ENCODE data around the gene MCAM. TPM values are rescaled to one million over a fixed set of nuclear protein-coding genes. Genes with fewer than 3 reads are reported as not detected.

MCAM gene
- total RNA-seq, 1 donor from 2014 or later = 6,347 TPM

DNA sequence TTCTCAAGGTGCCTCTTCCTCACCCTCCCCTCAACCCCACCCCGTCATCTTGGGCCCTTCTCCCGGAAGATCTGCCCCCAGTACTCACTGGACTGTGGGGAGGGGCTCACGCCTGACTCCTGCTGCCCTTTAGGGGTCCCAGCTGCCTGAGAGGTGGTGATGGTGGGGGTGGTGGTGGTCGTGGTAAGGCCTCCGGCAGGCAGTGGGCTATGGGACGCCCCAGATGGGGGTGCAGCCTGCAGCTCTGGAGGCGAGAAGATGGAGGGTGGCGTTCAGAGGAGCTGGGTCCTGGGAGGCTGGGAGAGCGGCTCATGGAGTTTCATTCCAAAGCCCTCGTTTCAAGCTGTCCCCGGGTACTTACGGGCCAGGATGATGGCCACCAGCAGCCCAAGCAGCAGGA is 28.8 kb upstream of the MCAM start:
- no peak for DNase-seq (ENCODE audit: extremely low read depth, low read depth, low spot score)

DNA sequence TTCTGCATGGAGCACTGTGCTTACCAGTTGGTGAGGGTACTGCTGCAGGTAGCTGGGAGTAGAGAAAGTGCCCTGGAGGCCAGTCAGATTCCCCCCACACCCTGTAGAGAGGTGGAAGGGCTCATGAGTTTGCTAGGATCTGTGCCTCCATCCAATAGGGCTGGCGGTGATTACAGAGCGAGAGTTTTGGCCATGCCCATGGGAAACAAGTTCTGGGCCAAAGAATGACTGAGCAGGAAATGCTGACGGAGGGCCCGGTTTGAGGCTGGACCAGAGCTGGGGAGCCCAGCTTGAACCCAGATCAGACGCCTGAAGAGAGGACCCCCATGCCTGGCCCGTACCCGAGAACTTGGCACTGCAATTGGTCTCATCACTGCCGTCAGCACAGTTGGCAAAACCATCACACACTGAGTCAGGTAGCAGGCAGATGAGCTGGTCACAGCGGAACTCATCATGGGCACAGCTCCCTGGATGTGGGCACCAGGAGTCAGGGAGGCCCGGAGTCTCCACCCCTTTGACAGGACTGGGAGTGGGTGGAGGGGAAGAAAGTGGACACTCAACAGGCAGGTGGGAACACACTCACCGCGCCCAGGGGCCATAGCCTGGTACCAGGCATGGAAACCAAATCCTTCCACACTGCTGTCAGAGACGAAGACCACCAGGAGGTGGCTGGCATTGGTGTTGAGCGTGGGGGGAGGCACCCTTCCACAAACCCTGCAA is 27.5 kb upstream of the MCAM start:
- DNase-seq (ENCODE audit: extremely low read depth, low read depth, low spot score) = no peak

DNA sequence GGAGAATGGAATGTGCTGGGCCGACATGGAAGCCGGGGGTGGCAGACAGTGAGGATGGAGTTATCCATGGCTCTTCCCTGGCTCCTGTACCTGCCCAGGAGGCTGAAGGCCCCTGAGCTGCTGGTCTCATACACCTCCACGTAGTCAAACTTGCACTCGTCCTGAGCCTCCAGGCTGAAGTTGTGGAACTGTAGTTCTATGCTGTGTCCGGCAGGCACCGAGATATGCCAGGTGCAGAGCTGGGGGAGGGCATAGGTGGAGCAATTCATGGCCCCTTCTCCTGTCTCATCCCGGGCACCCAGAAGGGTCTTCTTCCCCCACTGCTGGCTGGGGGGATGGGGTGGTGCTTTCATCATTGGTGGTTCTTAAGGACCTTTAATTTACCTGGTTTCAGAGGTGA is 26.8 kb upstream of the MCAM start:
- no peak for DNase-seq (ENCODE audit: extremely low read depth, low read depth, low spot score)

DNA sequence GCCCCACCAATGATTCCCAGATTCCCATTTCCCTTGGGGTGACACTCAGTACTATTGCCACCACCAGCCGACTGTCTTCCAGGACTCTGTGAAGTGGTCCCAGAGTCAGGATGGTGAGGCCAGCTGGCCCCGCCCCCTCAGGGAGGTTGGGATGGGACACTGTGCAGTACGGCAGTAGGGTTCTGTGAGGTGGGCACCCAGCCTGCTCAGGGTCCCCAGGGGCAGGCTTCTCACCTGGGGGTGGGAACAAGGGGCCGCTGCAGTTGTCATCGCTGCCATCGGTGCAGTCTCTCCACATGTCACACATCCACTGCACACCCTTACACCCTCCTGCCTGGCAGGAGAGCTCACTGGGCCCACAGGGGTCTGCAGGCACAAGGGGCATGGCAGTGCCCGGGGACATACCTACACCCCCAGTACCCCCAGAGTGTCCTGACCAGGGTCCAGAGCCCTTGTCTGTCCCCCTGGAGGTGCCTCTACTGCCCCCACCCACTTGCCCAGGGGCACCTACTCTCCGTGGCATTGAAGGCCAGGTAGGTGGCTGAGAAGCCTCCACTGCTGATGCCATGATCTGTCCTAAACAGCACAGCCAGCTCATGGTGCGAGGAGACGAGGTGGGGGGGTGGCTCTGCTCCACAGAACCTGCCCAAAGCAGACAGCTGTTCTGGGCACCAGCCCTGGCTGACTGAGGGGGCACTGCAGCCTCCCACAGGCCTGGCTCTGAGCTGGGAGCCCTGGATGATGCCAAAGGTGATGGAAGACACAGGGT is 25.6 kb upstream of the MCAM start:
- DNase-seq (ENCODE audit: extremely low read depth, low read depth, low spot score) = no peak

DNA sequence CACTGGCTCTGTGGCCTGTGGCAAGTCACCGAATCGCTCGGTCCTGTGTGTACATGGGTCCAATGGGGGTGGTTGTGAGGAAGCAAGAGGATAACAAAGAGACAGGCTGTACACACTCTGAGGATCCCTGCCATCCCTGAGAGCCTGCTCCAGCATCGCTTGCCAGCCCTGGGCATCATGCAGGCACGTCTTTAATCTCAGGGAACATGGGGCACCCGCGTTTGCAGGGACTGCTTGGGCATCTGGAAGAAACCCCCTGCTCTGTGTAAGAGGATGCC is 25.0 kb upstream of the MCAM start:
- DNase-seq (ENCODE audit: extremely low read depth, low read depth, low spot score) = no peak

DNA sequence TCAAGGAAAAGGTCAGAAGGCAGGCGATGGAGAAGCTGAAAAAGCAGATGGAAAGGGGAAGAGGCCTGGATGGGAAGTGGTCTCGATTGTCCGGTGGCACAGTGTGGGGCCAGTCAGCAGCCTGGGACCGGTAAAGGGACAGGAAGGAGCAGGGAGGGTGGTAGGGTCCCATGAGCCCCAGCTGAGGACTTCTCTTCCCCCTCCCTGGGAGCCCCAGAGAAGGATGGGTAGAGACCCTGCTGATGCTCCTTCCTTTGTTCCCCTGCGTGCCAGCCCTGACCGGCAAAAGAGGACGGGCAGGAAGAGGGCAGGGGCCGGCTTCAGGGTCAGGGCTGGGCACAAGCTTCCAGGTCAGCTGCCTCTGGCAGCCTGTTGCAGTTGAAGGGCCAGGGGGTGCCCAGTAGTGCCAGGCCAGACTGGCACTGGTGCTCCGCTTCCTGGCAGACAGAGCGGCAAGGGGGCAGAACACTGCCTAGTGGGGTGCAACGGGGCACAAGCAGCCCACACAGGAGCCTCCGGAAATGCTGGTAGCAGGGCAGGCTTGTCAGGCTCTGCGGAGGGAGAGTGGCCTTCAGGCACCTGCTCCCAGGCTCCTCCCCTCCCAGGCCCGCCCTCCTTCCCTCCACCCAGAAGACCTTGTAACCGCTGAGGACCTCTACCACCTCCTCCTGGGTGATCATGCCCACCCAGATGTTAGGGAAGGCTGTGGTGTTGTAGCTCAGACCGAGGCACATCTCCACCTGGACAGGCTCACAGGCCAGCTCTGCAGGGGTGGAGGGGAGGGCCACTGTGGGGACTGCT is 24.5 kb upstream of the MCAM start:
- no peak for DNase-seq (ENCODE audit: extremely low read depth, low read depth, low spot score)

DNA sequence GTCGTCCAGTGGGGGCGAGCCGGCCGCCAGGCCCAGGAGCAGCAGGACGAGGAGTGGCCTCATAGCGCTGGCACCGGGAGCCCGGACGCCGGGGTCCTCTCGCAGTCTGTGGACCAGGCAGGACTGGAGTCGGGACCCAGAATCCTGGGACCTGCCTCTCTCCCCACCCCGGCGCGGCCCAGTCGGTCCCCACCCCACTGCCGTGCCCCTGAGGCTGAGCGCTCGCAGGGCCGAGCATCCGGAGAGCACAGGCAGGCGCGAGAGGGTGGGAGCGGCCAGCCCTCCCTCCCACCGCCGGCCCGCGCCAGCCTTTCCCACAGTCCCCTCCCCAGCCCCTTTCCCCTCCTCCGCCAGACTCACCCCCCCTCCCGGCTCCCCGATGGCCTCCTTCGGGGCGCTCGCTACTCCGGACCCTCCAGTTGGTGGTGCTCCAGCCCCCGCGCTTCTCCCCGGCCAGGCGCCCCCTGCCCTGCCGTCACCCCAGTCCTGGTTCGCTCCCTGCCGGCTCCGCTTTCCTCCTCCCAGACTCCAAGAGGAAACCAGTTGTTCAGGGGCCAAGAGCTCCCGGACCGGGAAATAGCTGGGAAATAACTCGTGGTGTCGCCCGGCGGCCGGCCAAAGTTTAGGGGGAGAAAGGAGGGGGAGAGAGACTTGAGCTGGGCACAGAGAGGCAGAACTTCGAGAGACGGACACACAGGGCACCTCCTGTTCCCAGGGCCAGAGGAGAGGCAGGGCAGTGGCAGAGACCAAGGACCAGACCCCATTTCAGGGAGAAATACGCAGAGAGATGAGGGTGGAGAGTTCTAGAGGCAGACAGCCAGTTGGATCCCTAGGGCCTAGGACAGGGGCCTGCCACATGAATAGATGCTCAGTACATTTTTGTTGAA is 23.6 kb upstream of the MCAM start, which contains the start of gene C1QTNF5:
C1QTNF5 (minus strand) TSS at position 549 of the 887 bp plus-strand sequence; CDS start at position 63, 486 bp downstream.
- no peak for DNase-seq (ENCODE audit: extremely low read depth, low read depth, low spot score)

DNA sequence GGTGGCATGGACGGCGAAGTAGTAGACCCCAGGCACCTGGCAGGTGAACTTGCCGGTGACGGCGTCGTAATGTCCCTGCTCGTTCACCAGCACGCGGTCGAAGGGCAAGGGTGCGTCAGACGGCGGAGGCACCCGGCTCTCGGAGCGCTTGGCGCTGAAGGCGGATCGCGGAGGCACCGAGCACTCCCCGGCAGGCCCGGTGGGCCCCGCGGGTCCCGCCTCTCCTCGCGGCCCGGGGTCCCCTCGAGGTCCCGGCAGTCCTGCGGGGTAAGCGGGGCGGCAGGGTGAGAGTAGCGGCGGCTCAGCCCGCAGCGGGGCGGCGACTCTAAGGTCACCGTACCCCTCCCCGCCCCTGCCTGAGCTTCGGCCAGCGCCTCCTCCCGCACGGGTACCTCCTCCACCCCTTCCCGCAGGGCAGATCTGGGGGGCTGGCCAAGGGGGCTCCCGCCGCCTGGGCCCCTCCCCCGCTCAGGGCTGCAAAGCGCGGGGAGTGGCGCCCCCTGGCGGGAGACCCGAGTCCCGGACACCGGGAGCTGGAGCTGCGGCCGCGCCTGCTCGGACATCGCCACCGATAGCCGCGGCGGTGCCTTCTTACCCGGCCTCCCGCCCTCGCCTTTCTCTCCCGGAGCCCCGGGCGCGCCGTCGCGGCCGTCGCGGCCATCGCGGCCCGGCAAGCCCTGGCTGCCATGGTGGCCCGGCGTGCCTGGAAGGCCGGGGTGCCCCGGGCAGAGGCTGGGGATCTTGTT is 22.8 kb upstream of the MCAM start:
- DNase-seq (ENCODE audit: extremely low read depth, low read depth, low spot score) = no peak

DNA sequence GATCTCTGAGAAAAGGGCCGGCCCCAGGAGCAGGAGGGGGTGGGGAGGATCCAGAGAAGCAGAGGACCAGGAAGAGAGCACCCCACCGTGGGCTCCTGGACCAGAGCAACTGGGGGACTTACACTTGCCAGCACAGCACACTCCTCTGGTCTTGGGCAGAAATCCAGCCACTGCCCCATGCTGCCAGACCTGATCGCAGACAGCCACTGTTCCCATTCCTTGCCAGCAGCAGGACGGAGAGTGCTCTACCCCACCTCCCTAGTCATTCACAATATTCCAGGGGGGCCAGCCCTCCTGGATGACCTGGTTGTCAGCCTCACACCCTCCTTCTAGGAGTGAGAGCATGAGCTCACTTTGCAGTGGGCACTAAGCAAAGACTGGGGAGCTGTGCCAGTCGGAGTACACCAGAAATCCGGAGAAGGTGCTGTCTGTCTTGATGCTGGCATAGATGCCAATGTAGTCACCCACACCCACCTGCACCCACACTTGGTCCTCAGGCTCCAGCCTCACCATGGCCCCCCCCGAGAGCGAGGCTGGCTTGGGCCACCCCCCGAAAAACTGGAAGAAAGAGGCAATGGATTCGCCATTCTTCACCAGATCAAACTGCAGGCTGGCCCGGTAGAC is 22.1 kb upstream of the MCAM start:
- no peak for DNase-seq (ENCODE audit: extremely low read depth, low read depth, low spot score)

DNA sequence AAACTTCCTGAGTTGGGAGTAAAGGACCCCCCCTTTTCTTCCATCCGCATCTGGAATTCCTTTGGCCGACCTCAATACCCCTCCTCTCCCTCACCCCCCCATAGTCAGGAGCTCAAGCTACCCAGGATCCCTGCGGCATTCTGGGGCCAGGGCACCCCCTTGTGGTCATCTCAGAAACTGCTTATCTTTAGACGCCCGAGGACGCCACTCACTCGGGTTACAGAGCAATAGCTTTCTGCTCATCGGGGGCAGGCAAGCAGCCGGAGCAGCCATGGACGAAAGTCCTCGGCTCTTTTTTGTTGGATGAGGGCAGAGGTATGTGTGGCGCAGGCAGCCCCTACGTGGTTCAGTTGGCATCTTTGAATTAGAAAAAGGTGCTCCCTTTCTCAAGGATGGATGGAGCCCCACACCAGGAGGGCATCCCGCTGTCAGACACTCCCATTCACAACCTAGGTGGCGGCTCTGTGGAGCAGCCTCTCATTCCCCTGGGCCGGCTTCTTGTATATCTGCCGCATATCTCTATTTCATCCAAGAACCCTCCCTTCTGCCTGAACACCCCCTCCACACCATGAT is 21.5 kb upstream of the MCAM start:
- no peak for DNase-seq (ENCODE audit: extremely low read depth, low read depth, low spot score)

DNA sequence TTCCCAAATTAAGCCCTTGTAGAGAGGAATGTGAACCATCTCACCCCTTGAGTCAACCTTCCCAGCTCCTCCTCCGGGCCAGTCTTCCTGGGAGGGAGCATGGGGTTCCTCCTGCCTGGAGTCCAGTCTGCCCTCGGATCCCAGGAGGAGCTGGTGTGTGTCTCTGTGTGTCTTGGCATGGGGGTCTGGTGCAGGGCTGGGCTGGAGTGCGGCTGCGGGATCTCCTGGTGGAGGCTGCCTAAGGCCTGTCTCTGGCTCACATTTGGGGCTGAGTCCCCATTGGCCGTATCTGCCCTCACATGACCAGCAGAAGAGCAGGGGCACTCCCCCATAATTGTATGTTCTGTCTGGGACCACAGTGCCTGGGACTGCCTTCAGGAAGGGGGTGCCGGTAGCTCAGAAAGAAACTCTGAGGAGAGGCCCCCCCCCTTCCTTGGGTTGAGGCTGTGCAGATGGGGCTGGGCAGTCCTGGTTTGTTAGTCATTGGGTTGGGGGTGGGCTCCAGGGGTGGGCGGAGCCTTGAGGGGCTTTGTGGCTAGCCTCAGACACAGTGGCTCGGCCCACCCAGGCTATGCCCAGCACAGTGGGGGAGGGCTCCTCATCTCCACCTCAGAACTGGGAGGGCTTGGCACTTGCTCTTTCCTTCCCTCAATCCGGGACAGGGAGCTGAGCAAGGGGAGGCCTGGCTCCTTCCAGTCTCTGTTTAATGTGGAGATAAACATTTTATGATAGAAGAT is 20.8 kb upstream of the MCAM start:
- no peak for DNase-seq (ENCODE audit: extremely low read depth, low read depth, low spot score)

DNA sequence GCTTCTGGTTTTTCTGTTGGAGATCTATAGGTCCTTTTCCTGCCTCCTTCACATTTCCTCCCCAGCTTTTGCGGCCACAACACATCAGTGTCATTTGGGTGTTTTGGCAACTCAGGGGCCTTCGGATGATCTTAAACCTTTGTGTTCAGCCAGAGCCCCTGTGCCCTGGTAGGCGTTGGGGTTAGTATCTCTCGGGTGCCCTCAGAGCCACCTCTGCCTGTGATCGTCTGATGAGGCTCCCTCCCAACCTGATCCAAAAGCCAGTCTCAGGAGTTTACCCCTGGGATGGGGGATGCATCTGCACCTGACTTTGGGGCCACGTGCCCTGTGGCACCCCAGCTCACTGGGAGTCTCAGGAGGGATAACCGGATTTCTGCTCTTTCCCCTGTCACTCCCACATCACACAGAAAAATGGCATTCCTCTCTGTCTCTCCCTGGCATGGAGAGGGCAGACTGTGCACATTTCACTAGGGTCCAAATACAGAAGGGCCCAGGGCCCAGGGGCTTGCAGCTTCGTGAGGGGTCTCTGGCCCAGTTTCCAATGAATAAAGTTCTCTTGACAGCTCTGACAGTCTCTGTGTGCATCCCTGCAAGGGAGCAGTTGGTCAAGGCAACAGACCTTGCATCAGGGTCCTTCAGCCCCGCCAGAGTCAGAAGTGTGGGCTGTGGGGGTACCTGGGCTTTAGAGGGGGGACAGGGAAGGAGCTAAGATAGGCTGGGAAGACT is 20.0 kb upstream of the MCAM start:
- no peak for DNase-seq (ENCODE audit: extremely low read depth, low read depth, low spot score)

DNA sequence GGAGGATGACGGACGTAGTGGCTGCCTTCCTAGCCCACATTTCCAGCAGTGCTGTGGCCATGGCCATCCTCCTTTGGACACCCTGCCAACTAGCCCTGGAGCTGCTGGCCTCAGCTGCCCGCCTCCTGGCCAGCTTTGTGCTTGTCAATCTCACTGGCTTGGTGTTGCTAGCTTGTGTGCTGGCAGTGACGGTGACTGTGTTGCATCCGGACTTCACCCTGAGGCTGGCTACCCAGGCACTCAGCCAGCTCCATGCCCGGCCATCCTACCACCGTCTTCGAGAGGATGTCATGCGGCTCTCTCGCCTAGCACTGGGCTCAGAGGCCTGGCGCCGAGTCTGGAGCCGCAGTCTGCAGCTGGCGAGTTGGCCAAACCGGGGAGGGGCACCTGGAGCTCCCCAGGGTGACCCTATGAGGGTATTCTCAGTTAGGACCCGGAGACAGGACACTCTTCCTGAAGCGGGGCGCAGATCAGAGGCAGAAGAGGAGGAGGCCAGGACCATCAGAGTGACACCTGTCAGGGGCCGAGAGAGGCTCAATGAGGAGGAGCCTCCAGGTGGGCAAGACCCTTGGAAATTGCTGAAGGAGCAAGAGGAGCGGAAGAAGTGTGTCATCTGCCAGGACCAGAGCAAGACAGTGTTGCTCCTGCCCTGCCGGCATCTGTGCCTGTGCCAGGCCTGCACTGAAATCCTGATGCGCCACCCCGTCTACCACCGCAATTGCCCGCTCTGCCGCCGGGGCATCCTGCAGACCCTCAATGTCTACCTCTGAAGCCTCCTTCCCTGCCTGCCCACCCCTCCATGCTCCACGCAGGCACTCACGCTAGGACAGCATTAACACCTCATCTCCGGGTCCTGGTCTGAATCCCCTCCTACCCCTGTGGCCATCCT is 19.0 kb upstream of the MCAM start:
- no peak for DNase-seq (ENCODE audit: extremely low read depth, low read depth, low spot score)

DNA sequence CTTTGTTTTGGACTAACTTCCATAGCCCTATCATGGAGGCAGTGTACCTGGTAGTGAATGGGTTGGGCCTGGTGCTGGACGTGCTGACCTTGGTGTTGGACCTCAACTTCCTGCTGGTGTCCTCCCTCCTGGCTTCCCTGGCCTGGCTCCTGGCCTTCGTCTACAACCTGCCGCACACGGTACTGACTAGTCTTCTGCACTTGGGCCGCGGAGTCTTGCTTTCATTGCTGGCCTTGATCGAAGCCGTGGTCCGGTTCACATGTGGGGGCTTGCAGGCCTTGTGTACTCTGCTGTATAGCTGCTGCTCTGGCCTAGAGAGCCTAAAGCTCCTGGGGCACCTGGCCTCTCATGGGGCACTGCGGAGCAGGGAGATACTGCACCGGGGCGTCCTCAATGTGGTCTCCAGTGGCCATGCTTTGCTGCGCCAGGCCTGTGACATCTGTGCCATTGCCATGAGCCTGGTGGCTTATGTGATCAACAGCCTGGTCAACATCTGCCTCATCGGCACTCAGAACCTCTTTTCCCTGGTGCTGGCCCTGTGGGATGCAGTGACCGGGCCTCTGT is 18.2 kb upstream of the MCAM start:
- no peak for DNase-seq (ENCODE audit: extremely low read depth, low read depth, low spot score)

DNA sequence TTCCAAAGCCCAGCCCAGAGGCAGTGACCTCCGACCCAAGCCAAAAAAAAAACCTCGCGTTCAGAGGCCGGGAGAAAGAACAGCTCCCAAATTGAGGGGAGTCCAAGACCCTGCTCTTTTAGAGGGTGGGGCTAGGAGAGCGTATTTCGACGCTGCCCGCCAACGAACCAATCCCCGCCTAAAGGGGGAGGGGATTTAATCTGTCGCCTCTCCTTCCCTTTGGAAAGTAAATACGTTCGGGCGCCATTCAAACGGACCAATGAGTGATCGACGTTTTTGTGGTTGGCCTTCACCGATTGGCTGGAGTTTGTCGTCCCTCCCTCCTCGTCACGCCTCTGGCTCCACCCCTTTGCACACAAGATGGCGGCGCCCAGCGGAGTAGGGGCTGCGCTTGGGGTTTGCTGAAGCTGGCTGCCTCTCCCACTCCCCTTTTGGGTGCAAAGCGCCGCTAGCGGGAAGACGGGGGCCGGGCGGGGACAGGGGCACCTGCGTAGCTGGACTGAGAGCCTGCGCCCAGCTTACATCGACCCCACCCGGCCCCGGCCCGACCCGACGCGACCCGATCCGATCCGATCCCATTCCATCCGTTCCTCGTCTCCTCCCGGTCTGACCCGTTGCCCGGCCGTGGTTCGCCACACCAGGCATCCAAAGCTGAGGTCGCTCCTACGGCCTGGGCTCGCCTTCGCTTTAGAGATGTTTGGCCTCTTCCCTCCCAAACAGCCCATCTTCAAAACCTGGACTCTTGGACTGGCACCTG is 17.4 kb upstream of the MCAM start, which contains the start of gene RNF26:
RNF26 (plus strand) TSS at position 354 of the 757 bp plus-strand sequence. CDS start 596 bp downstream, outside the sequence.
- DNase-seq (ENCODE audit: extremely low read depth, low read depth, low spot score) = peak; percentile 95
